ENCODE data around the gene GLIS1.

GLIS1 gene

DNA sequence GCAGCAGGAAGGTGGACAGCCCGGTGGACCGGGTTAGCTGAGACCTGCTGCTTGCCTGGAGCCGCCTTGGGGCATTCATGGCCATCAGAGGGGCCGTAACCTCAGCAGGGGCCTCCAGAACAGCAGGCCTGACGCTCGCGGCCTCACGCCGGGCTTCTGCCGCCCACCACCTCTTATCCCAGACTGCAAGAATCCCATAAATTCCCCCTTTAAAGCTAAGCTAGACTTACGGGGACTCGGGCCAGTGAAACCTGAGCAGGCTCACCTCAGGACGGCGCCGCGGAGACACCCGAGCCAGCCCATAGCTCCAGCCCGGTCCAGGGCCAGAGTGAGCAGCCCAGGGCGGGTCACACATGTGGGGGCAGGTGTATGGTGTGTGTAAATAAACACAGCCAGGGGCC lies 132.3 kb downstream of the GLIS1 start:
- DNase-seq: no peak

DNA sequence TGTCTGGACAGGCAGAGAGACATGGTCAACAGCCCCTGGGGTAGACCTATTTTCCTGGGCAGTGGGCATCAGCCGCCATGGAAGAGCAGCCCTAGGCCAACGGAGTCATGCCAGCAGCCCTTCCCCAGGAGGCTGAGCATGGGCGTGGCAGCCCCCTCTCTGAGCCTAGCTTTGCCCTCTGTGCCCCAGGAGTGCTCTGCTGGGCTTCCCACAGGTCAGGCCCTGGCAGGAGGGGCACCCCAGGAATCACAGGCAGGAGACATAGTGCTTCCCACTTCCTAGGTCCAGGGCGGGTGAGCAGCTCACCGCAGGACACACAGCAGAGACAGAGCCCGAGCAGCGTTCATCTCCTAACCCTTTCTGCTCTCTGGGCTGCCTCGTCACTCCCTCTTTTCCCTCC lies 132.8 kb downstream of the GLIS1 start:
- DNase-seq: no peak

DNA sequence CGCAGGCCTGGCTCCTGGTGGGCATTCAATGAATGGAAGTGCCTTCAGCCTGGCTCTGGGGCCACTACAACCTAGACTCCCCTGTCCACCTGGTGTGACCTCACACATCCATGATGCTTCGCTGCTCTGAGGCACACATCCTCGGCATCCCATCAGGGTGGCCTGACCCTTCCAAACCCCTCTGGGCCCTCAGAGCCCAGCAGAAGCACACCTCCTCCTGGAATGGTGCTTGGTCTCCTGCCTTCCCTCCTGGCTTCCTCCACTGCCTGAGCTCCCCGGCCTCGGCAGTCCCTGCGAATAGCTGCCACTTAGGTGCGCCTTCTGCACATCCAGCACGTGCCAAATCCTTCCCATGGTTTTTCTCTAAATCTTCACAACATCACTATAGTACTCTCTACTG lies 133.8 kb downstream of the GLIS1 start:
- no peak for DNase-seq

DNA sequence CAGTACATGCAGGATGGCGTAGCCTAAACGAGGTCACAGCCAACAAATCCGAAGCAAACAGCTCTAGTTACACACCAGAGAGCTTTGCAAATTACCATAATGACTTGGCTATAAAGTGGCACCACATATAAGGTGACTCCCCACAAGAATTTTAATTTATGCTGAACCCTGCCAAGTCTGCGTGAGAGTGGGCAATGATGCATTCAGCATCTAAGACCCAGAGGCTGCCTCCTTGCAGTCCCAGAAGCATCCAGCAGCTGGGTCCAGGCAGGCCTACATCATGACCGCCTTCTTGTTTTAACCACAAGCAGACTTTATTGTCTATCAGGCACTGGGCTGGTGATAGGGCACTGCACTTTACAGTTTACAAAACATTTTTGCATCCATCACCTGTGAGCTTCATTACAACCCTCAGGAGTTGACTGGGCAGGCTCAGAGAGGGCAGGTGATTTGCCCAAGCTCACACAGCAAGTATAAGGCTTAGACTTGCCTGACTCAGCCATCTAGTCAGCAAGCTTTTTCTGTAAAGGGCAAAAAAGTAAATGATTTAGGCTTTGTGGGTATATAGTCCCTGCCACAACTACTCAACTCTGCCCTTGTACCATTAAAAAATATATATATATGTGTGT lies 134.6 kb downstream of the GLIS1 start:
- no peak for DNase-seq

DNA sequence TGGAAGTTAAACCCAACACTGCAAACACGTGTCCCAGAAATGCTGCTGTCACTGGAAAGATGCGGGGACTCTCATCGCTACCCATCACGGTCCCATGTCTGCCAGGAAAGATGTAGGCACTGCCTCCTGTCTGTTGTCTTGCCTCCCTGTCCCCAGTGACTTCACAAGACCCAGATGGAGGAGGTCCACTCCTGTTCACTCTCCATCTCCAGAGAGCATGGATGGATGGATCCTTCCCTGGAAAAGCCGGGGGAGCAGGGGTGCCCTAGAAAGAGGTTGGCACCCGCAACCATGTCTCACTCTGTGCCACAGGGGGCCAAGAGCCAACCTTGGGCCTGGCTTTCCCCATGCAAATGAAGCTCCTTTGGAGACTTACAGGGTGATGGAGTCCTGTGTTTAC lies 135.5 kb downstream of the GLIS1 start:
- DNase-seq: no peak

DNA sequence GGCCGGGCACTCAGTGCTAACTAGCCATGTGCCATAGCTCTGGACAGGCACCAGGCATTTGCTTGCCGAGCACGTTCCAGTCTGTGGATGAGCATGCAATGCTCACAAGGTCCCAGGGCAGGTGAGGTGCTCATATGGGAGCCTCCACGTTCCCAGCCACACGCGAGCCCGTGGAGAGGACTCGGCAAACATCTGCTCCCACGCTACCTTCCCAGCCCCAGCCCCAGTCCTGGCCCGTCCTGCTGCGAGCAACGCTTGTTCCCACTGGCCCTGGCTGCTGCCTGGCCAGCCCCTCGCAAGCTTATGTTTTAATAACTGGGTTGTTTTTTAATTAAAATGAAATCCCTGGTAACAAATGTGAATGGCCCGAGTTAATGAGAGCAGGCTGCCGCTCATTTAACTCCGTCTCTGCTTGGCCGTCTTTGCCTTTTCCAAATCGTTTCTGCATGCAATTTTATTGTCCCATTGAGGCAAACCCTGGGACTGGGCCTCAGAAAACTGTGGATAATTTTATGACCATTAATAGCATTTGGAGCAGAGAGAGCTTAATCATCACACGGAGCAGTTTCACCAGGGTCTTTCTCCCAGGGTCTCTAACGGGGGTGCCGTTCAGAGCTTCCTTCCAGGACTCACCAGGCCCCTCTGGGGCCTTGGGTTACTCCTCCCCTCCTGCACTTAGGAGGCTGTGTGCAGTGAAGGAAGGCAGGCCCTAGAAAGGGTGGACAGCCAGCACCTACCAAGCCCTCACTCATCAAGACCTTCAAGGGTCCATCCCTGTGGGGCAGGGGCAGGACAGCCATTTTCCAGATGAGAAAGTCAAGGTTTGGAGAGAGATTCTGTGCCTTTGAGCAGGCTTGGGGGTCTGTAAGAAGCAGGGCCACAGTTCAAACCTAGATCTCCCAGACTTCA lies 136.8 kb downstream of the GLIS1 start:
- no peak for DNase-seq

DNA sequence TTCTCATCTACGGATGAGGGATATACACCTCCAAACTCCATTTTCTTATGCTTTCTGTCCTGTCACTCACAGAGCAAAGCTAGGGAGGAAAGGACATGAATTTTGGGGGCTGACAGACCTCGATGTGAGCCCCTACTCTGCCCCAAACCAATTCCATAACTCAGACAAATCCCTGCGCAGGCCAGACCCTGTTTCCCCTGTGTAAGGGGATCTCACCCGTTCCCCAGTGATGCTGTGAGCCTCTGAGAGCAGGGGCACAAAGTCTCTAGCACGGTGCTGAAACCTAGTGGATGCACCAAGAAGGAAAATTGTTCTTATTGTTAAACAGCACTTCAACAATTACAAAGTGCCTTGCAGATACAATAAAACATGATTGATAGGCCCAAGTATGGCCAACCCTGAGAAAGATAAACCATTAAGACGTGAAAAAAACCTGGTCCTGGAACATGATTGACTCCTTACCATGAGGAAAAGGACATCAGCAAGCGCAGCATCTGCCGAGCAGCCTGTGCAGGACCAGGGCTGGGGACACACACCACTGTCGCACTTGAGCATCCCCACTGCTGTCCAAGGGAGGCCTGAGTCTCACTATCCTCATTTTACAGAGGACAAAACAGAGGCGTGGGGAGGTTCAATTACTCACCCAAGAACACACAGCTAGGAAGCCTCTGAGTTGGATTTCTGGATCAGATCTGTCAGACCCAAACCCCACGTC lies 137.8 kb downstream of the GLIS1 start:
- no peak for DNase-seq

DNA sequence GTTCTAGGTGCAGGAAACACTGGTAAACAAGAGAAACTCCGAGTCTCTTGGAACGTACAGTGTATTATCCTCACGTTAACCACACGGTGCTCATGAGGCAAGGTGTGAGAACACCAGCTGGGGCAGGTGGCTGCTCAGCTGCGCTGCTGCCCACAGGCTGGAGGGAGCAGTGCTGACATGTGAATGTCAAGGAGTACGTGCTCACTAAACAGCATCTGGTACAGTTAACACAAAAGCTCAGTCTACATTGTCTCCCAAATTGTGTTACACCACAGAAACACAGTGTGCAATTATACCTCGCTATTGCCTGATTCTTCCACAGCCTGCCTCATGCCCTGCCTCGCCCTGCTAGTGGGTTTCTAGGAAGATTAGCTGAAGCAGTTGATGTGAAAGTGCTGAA lies 138.4 kb downstream of the GLIS1 start:
- no peak for DNase-seq

DNA sequence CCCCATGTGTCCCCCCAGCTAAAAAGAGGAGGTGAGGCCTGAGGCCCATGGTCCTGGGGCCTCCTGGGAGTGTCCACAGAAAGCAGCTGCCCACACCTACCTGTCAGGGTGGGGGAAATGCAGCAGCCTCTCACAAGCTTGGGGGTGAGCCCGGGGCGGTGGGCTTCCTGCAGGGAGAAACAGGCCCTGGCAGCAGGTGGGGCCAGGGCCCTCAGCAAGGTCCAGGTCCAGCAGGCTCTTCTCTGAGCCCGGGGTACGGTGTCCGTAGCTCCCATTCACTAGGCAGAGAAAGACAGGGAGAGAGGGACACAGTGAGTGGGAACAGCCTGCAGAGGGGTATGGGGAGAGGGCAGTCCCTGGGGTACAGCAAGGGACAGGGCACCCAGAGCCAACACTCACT lies 139.0 kb downstream of the GLIS1 start:
- no peak for DNase-seq

DNA sequence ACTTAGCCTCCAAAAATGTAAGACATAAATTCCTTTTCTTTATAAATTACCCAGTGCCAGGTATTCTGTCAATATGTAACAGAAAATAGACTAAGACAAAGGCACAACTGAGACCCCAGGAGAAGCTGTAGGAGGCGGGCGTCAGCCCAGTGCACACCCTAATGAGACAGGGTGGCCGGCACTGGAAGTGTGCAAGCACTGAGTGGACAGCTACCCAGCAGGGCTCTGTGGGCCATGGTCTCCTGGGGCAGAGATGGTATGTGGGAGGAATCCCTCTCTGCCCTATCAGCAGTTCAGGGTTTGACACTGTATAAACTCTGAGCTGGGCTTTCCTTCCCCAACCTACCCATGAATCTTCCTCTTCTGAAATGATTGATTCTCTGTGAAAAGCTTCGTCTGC lies 139.5 kb downstream of the GLIS1 start:
- no peak for DNase-seq

DNA sequence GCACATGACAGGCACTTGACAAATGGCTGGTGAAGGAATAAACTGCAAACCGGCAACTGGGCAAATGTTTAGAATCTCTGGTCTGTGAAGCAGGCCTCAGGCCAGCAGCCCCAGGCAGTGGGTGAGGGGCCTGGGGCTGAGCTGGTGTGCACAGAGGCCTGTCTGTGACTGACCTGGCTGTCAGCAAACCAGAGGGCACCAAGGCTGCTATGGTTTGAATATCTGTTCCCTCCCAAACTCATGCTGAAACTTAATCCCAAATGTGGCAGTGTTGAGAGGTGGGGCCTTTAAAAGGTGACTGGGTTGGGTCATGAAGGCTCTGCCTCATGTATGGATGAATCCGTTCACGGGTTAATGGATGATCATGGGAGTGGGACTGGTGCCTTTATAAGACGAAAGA lies 140.0 kb downstream of the GLIS1 start:
- DNase-seq: no peak

DNA sequence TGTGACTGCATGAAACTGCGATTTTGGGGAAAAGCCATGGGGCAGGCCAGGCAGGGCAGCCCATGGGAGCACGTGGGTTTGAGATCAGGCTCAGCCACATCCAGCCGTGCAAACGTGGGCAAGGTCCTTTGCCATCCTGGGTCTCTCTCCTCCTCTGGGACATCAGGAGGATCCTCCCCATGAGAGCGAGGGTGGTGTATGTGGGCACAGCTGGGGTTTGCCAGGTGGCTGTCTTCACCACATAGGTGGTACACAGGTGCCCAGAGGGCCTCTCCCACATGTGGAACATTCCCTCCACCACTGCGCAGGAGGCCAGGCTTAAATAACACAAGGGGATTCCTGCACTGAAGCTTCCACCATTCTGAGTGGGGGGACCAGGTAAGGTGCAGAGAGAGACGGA lies 143.1 kb downstream of the GLIS1 start:
- no peak for DNase-seq

DNA sequence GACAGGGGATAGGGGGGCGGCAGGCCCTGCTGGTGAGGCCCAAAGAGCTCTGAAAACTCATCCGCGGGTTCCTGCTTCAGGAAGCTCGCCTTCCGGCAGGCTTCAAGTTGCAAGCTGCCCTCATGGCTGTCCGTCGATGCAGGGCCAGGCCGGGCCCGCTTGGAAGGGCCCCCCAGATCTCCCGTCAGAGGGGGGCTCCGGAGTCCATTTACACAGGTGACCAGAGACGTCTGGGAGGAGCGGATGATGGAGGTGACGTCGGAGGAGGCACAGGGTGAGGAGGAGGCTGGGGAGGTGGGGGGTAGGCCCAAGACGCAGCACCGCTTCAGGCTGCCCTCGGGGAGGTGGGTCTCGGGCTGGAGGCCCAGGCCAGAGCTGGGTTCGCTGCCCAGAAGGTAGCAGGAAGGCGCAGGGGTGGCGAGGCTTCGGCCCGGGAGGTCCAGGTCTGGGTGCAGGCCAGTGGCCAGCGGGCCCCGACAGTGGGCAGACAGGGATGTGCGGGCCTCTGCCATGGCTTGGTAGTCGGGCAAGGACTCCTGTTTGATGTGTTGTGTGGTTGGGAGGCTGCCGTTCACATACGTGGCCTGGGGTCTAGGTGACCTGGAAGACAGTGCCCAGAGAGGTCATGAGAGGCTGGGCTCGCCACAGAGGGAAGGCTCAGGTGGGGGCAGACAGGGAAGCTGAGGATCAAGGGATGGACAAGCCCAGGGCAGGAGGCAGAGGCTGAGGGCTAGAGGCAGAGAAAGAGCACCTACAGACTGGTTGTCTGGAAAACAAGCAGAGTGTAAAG lies 144.4 kb downstream of the GLIS1 start:
- DNase-seq: no peak

DNA sequence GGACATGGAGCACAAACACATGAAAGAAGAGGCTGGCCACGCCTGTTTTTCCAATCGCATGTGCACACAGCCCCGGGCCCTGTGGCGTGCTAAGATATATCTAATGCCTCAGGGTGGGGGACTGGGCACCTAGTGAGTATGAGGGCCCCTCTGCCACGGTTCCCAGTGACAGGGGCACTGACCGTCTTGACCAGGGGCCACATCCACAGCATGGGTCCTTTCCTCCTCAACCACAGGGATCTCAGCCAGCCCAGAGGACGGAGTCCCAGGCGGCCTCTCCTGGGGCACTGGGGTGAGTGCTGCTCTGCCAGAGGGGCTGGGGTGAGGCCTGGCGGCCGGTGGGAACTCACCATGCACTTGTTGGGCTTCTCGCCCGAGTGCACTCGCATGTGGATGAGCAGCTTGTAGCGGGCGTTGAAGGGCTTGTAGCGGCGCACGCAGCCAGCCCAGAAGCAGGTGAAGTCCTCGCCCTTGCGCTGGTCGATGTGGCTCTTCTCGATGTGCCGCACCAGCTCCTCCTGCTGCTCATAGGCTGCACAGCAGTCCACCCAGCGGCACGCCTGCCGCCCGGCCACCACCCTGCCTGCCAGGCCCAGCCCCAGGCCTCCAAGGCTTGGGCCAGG lies 145.1 kb downstream of the GLIS1 start:
- DNase-seq: peak; percentile 16

DNA sequence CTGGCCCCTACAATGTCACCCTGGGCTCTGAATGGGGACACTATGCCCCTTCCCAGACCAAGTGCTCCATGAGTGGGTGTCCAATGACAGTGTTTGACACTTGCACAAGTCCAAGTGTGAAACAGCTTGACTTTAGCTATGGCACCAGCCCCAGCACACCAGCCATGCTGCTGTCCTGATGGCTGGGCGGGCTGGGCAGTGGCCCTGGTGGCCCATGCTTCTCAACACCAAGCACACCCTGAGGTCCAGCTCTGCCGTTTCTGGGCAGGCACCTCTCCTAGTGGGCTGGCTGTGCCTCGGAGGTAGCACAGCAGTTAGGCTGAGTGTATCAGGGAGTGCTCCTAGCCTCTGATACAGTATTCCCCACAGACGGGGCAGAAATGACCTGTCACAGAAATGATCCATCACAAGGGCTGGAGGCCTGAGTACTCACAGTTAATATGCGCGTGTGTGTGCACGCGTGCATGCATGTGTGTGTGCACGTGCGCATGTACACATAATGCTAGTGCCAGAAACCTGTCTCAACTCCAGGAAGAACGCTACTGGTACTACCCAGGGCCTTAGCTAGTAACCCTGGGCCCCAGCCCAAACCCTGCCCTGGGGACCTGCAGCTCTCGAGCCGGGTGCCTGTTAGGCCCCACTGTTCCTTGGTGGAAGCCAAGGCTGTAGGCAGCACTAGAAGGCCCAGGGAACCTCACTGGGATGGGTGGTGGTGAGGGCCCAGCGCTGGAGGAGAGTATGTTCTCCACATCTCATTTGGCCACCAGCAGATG lies 145.8 kb downstream of the GLIS1 start:
- DNase-seq: no peak

DNA sequence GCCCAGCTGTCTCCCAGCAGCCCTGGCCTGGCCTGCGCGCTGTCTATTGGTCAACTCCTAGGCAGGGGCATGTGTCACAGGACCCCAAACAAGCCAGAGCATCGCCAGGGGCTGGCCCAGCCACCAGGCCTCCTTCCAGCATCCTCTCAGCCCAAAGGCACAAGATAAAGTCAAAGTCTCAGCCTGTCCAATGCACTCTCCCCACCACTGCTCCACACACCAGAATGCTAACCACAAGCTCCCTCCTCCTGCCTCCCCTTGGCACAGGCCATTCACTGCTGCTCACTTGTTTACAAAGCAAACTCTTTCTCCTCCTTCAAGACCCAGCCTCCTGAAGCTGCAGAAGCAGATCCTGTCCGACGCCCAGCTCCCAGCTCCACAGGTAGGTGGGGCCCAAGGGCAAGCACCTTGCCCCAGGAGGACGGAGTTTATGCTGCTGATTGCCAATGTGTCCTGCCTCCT lies 146.4 kb downstream of the GLIS1 start:
- DNase-seq: no peak

DNA sequence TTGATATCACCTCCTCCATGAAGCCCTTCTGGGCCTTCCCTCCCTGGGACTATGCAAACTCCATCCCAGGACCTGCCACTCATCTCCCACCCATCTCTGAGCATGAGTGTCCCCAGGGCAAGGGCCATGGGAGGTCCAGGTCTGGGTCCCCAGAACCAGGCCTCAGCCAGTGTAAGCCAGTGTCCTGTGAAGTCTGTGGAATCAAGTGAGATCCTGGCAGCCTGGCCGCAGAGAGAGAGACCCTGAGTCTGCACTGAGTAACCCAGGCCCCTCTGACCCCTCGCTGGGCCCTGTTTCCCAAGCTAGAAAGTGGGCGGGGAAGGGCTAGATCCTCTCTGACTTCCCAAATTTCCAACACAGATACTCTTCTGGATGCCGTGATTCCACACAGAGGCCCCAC lies 147.0 kb downstream of the GLIS1 start:
- no peak for DNase-seq

DNA sequence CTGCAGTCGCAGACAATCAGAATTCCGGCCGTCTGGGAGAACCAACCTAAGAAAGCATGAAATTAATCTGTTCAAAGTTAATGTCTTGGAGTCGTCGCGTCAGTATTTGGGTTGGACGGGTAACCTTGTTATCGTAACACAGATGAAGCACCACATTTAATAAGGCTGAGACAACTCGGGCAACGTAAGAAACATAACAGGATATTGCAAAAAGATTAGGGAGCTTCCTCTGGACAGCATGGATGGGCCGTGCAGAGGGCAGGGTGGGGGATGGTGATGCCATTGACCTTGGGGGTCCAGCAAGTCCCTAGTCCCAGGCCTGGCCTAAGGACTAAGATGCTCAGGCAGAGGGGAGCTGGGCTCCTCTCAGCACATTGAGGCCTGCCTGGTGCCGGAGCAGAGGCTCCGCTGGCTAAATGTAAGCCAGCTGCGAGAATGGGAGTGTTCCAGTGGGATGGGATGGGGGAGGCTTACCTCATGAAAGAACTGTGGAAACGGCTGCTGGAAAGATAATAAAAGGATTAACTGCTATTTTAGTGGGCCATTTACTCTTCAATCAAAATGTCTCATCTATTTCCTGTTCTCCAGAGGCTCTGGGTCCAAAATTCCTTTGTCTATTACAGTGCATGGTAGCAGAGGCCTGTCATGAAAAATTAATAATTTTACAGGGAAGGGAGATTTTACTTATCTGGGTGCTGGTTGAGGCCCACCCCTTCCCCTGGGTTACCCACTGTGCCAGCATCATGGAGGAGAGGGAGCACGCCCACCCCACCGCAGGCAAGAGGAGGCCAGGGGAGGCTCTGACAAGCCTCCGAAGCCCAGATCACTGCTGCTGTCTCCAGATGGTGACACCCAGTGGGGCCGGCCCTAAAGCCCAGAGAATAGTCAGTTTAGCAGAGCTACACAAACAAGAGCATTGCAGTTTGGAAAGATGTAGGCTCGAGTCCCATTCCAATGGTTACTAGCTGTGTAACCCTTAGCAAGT lies 148.1 kb downstream of the GLIS1 start:
- DNase-seq: no peak

DNA sequence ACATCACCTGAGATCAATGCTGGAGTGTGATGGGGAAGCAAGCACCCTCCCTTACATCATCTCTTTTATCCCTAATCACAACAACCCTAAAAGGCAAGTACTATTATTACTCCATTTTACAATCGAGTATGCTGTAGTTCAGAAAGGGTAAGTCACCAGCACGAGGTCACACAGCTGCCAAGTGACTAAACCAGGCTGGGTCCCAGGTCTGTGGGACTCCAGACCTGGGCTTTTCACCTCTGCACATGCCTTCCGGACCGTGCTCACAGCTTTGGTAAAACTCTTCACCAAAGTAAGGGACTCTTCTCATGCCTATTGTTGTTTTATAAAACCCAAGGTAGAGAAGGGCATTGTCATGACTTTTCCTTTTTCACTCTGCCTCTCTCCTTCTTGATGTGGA lies 148.9 kb downstream of the GLIS1 start:
- DNase-seq: no peak

Measured in activated CD4-positive, alpha-beta T cell treated with anti-CD3 and anti-CD28 coated beads, Interleukin-2, amount 50 U/mL, for 16 hours (primary cell).